PC-3 (cell line): Measurements from ENCODE around the gene MALAT1.

Source experiments
- CTCF ChIP-seq: fragments of 300-600 bp; sonication (generic); conservative IDR thresholded peaks from 2 replicates; pipeline ENCODE4 v1.5.1; 2017; ENCODE audit warnings: antibody characterized with exemption, low read depth, mild to moderate bottlenecking, low read length
- EZH2 ChIP-seq: fragments of 300-600 bp; sonication (generic); IDR thresholded peaks from one replicate; pipeline ENCODE4 v1.6.1; 2017; ENCODE audit warnings: antibody characterized with exemption, mild to moderate bottlenecking, low read length; ENCODE audit not compliant: unreplicated experiment
- EZH2phosphoT487 ChIP-seq: fragments of 300-600 bp; sonication (generic); IDR thresholded peaks from 2 replicates; pipeline ENCODE4 v1.6.1; 2018; ENCODE audit warnings: mild to moderate bottlenecking, antibody characterized with exemption, low read length, borderline replicate concordance

- TF ChIP-seq CTCF (no peak), EZH2 (no peak), EZH2phosphoT487 (no peak)
Measured at GRCh38 chr11:65489706-65490320, 9.0 kb upstream of the MALAT1 start.
